T-helper 1 cell treated with Interleukin-12 subunit alpha and Interleukin-12 subunit beta and Interleukin-4 antibody, amounts not matched to agents 30 μg/mL and 1 μg/mL, for 36 hours (primary cell): ENCODE measurements around the gene MYO15A.

ENCODE experiments used
- H3K27ac Mint-ChIP-seq: one replicate; pipeline ENCODE4 v1.8.0; 2021; ENCODE audit warnings: mild to moderate bottlenecking, mixed read lengths
- H3K27me3 Mint-ChIP-seq: one replicate; pipeline ENCODE4 v1.8.0; 2021; ENCODE audit warnings: low read depth, mixed read lengths
- H3K36me3 Mint-ChIP-seq: one replicate; pipeline ENCODE4 v1.8.0; 2021; ENCODE audit warnings: low read depth, mixed read lengths
- H3K4me1 Mint-ChIP-seq: one replicate; pipeline ENCODE4 v1.8.0; 2021; ENCODE audit warnings: low read depth, mixed read lengths
- H3K4me3 Mint-ChIP-seq: one replicate; pipeline ENCODE4 v1.8.0; 2021; ENCODE audit warnings: mild to moderate bottlenecking, moderate library complexity, mixed read lengths
- H3K9me3 Mint-ChIP-seq: one replicate; pipeline ENCODE4 v1.8.0; 2021; ENCODE audit warnings: mixed read lengths

Gene MYO15A

GRCh38 chr17:18093616-18094408, 14.7 kb upstream of the MYO15A start:
- no peaks in the 10 kb centered on the region for H3K9me3 Mint-ChIP-seq
- no peak overlapping the region for H3K27ac Mint-ChIP-seq
- H3K4me1 Mint-ChIP-seq = peaks cover 20% of the 10 kb centered on the region
- H3K36me3 Mint-ChIP-seq = peaks cover 32% of the 10 kb centered on the region
- H3K27me3 Mint-ChIP-seq = no peaks in the 10 kb centered on the region
- H3K4me3 Mint-ChIP-seq = no peak overlapping the region

- Mint-ChIP-seq H3K36me3 (peaks cover 36% of the 10 kb centered on the region), H3K27me3 (no peaks in the 10 kb centered on the region), H3K4me3 (no peak overlapping the region), H3K9me3 (no peaks in the 10 kb centered on the region), H3K4me1 (peaks cover 15% of the 10 kb centered on the region), H3K27ac (no peak overlapping the region)
Measured at GRCh38 chr17:18094409-18094807, 14.1 kb upstream of the MYO15A start.

GRCh38 chr17:18099516-18099915, 9.0 kb upstream of the MYO15A start:
- Mint-ChIP-seq H3K27ac (no peak overlapping the region), H3K4me3 (no peak overlapping the region), H3K36me3 (peaks cover 15% of the 10 kb centered on the region), H3K9me3 (no peaks in the 10 kb centered on the region), H3K27me3 (no peaks in the 10 kb centered on the region), H3K4me1 (peaks cover 5% of the 10 kb centered on the region)

- Mint-ChIP-seq H3K36me3 (peaks cover 15% of the 10 kb centered on the region), H3K27me3 (no peaks in the 10 kb centered on the region), H3K4me1 (peaks cover 5% of the 10 kb centered on the region), H3K4me3 (no peak overlapping the region), H3K9me3 (no peaks in the 10 kb centered on the region), H3K27ac (no peak overlapping the region)
Measured at GRCh38 chr17:18100616-18101015, 7.9 kb upstream of the MYO15A start.

- no peak overlapping the region for H3K4me3 Mint-ChIP-seq
- peaks cover 7% of the 10 kb centered on the region for H3K36me3 Mint-ChIP-seq
- no peaks in the 10 kb centered on the region for H3K27me3 Mint-ChIP-seq
- no peaks in the 10 kb centered on the region for H3K9me3 Mint-ChIP-seq
- no peaks in the 10 kb centered on the region for H3K4me1 Mint-ChIP-seq
- no peak overlapping the region for H3K27ac Mint-ChIP-seq
Measured at GRCh38 chr17:18101828-18102227, 6.7 kb upstream of the MYO15A start.

- H3K36me3 Mint-ChIP-seq = peaks cover 10% of the 10 kb centered on the region
- H3K9me3 Mint-ChIP-seq = no peaks in the 10 kb centered on the region
- no peak overlapping the region for H3K27ac Mint-ChIP-seq
- H3K4me3 Mint-ChIP-seq = no peak overlapping the region
- H3K4me1 Mint-ChIP-seq = no peaks in the 10 kb centered on the region
- H3K27me3 Mint-ChIP-seq = no peaks in the 10 kb centered on the region
Measured at GRCh38 chr17:18102640-18103039, 5.9 kb upstream of the MYO15A start.

GRCh38 chr17:18105027-18105426, 3.5 kb upstream of the MYO15A start:
- H3K4me3 Mint-ChIP-seq = no peak overlapping the region
- H3K4me1 Mint-ChIP-seq = no peaks in the 10 kb centered on the region
- H3K27ac Mint-ChIP-seq = no peak overlapping the region
- peaks cover 7% of the 10 kb centered on the region for H3K36me3 Mint-ChIP-seq
- no peaks in the 10 kb centered on the region for H3K9me3 Mint-ChIP-seq
- no peaks in the 10 kb centered on the region for H3K27me3 Mint-ChIP-seq

GRCh38 chr17:18105595-18105994, 3.0 kb upstream of the MYO15A start:
- H3K27ac Mint-ChIP-seq = no peak overlapping the region
- H3K36me3 Mint-ChIP-seq = peaks cover 4% of the 10 kb centered on the region
- no peak overlapping the region for H3K4me3 Mint-ChIP-seq
- H3K4me1 Mint-ChIP-seq = no peaks in the 10 kb centered on the region
- no peaks in the 10 kb centered on the region for H3K9me3 Mint-ChIP-seq
- no peaks in the 10 kb centered on the region for H3K27me3 Mint-ChIP-seq

- H3K36me3 Mint-ChIP-seq = peaks cover 4% of the 10 kb centered on the region
- no peaks in the 10 kb centered on the region for H3K27me3 Mint-ChIP-seq
- H3K4me1 Mint-ChIP-seq = no peaks in the 10 kb centered on the region
- H3K9me3 Mint-ChIP-seq = no peaks in the 10 kb centered on the region
- H3K27ac Mint-ChIP-seq = no peak overlapping the region
- no peak overlapping the region for H3K4me3 Mint-ChIP-seq
Measured at GRCh38 chr17:18106211-18106610, 2.3 kb upstream of the MYO15A start.

GRCh38 chr17:18107061-18107790, 1.3 kb upstream of the MYO15A start:
- Mint-ChIP-seq H3K36me3 (peaks cover 4% of the 10 kb centered on the region), H3K9me3 (no peaks in the 10 kb centered on the region), H3K4me3 (no peak overlapping the region), H3K27ac (no peak overlapping the region), H3K27me3 (no peaks in the 10 kb centered on the region), H3K4me1 (no peaks in the 10 kb centered on the region)

GRCh38 chr17:18107971-18108370, 585 bp upstream of the MYO15A start:
- Mint-ChIP-seq H3K4me3 (no peak overlapping the region), H3K9me3 (no peaks in the 10 kb centered on the region), H3K4me1 (no peaks in the 10 kb centered on the region), H3K36me3 (peaks cover 4% of the 10 kb centered on the region), H3K27me3 (no peaks in the 10 kb centered on the region), H3K27ac (no peak overlapping the region)

GRCh38 chr17:18109935-18110485, 1.5 kb downstream of the MYO15A start:
- Mint-ChIP-seq H3K4me3 (no peak overlapping the region), H3K9me3 (no peaks in the 10 kb centered on the region), H3K27ac (no peak overlapping the region), H3K27me3 (no peaks in the 10 kb centered on the region), H3K36me3 (peaks cover 4% of the 10 kb centered on the region), H3K4me1 (no peaks in the 10 kb centered on the region)

GRCh38 chr17:18110636-18111145, 2.1 kb downstream of the MYO15A start:
- no peak overlapping the region for H3K27ac Mint-ChIP-seq
- no peak overlapping the region for H3K4me3 Mint-ChIP-seq
- H3K4me1 Mint-ChIP-seq = no peaks in the 10 kb centered on the region
- H3K36me3 Mint-ChIP-seq = peaks cover 4% of the 10 kb centered on the region
- H3K27me3 Mint-ChIP-seq = no peaks in the 10 kb centered on the region
- no peaks in the 10 kb centered on the region for H3K9me3 Mint-ChIP-seq

- Mint-ChIP-seq H3K9me3 (no peaks in the 10 kb centered on the region), H3K27ac (no peak overlapping the region), H3K4me1 (no peaks in the 10 kb centered on the region), H3K36me3 (peaks cover 4% of the 10 kb centered on the region), H3K4me3 (no peak overlapping the region), H3K27me3 (no peaks in the 10 kb centered on the region)
Measured at GRCh38 chr17:18111330-18111971, 2.9 kb downstream of the MYO15A start.
